GM12874 (cell line): ENCODE results near the gene STN1.

Experiments
- TF ChIP-seq, protein P1 (sequence below): IDR thresholded peaks from 2 replicates; pipeline ENCODE4 v1.5.1; 2011; ENCODE audit warnings: low read depth, mild to moderate bottlenecking, control low read depth, low read length, moderate library complexity; ENCODE audit not compliant: insufficient read depth

STN1 gene

DNA sequence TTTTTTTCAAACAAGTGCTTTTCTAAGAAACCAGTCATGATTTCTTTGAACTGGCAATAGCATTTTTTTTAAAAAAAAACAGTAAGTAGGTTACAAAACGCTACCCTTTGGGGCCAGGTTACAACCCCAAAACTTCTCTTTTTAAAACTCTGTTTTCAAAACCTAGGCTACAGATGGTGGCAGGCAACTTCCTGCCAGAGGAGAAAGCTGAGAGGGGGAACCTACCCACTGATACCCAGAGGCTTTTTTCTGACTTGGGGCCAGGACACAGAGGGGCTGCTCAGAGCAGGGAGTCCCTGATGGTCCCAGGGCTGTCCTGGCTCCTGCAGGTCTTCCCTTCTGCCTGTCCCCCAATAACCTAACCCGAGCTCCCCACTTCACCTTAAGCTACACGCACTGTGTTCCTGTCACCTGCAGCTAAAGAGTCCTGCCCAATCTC, 6.9 kb downstream of the STN1 start:
- TF ChIP-seq, protein P1, sequence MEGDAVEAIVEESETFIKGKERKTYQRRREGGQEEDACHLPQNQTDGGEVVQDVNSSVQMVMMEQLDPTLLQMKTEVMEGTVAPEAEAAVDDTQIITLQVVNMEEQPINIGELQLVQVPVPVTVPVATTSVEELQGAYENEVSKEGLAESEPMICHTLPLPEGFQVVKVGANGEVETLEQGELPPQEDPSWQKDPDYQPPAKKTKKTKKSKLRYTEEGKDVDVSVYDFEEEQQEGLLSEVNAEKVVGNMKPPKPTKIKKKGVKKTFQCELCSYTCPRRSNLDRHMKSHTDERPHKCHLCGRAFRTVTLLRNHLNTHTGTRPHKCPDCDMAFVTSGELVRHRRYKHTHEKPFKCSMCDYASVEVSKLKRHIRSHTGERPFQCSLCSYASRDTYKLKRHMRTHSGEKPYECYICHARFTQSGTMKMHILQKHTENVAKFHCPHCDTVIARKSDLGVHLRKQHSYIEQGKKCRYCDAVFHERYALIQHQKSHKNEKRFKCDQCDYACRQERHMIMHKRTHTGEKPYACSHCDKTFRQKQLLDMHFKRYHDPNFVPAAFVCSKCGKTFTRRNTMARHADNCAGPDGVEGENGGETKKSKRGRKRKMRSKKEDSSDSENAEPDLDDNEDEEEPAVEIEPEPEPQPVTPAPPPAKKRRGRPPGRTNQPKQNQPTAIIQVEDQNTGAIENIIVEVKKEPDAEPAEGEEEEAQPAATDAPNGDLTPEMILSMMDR, result no peak

DNA sequence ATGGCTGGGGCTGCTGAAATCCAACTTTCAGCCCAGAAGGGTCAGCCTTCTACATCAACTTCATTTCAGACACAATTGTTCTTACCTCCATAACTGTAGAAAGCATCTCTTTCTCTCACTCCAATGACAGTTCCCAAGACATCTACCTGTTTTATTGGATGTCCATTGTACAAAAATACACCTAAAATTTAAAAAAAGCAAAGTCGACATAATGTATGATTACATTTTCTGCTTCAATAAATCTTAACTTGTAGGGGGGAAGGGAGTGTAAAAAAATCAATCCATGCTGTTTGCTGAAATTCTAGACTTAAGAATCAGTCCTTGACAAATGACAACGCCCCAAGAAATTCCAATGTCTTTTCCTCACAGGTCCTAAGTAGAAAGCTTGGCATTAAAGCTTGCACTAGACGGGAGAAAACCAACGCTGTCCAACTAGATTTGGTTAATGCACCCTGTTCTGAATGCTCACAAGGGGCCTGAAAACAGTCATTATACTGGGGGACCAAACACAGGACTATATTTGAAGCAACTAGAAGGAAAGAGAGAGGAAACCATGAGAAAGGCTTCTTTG, 7.5 kb downstream of the STN1 start:
- TF ChIP-seq, protein P1, result no peak

DNA sequence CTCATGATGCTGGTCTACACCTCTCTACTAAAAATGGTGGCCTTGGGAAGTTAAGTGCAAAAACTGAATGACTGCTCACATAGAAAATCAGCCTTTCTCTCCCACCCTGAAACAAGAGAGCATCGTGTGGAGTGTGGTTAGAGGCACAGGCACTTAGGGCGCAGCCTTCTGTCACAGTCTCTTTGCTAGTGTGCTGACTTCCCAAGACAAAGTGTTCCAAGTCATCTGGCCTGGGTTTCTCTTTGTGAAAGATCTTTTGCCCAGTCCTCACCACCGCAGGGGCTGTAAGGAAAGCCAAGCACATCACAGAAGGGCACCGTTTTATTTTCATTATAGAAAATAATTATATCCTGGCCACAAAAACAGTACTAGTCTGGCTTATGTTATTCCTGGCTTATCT, 12.5 kb downstream of the STN1 start:
- TF ChIP-seq, protein P1, result no peak

DNA sequence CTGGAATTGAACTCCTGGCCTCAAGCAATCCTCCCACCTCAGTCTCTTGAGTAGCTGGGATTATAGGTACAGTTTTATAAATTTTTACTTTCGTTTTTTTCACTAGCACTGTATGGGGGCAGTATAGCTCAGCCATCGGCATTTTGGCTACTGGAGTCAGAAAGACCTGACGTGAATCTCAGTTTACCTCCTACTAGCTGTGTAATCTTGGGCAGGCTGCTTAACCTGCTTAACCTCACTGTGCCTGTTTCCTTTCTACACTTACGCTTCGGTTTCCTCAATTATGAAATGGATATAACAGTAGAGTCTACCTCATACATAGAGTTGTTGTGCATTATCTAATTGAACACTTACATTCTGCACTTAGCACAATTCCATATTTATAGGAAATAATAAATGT, 16.7 kb downstream of the STN1 start:
- TF ChIP-seq, protein P1, result no peak

DNA sequence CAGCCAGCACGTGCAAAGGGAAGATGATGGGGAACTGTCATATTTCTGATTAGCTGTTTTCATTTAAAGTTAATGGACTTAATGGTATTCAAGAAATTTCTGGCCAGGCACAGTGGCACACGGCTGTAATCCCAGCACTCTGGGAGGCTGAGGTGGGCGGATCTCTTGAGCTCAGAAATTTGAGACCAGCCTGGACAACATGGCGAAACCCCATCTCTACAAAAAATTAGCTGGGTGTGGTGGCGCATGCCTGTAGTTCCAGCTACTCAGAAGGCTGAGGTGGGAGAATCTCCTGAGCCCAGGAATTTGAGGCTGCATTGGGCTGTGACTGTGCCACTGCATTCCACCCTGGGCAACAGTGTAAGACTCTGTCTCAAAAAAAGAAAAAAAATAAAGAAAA, 18.7 kb downstream of the STN1 start:
- TF ChIP-seq, protein P1, result no peak

DNA sequence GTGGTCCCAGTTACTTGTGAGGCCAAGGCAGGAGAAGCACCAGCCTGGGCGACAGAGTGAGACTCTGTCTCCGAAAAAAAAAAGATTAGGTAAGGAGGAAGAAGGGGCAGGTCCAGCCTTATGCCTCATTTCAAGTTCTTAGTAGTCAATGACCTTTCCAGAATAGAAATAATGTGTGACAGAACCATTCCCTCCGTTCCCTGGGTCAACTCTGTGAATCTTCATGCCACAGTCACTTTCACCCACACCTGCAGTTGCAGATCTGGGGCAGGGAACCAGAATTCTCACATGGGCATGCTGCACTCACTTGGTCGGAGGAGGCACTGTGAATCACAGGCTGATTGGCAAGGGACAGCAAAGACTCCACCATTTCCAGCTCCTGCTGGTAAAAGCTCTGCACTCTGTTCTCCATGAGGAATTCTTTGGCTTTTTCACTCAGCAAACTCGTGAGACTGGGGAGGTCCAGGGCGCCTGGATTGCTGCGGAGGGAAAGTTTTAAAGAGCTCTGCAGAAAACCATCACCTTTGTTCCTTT, 20.7 kb downstream of the STN1 start:
- TF ChIP-seq, protein P1, result no peak

DNA sequence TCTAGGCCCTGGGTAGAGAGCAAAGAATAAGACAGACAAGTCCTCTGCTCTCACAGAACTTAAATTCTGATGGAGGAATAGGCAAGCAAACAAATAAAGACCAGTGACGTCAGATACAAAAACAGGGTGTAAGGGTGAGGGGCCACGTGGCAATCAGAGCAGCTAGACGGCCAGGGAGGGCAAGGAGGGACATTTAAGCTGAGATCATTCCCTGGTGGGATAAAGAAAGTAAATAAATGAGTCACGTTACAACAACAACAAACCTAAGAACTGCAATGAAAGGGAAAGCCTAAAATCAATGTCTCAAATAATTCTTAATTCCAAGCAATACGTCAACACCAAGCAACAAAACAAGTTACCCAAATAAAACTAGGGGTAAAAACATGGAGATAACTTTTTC, 21.8 kb downstream of the STN1 start:
- TF ChIP-seq, protein P1, result no peak
